Epithelial cell of esophagus (primary cell): ENCODE data around the gene ITPRID2.

Source experiments
- DNase-seq: peaks from one replicate; pipeline ENCODE4 v3.0.0; 2010; ENCODE audit warnings: low read depth
- H3K4me3 ChIP-seq: 2 replicates; pipeline ENCODE4 v1.5.1; 2011; ENCODE audit warnings: mild to moderate bottlenecking, low read length, control low read depth
- CTCF ChIP-seq: IDR thresholded peaks from 2 replicates; pipeline ENCODE4 v1.5.1; 2011; ENCODE audit warnings: low read depth, mild to moderate bottlenecking, low read length, control low read depth, inconsistent platforms; ENCODE audit not compliant: insufficient read depth; ENCODE audit errors: missing control alignments

ITPRID2 gene

GRCh38 chr2:181849601-181850000 is 41.9 kb upstream of the ITPRID2 start:
- DNase-seq: no peak
- H3K4me3 ChIP-seq: no peak overlapping the region
- TF ChIP-seq CTCF: no peak

GRCh38 chr2:181850936-181851560 is 40.5 kb upstream of the ITPRID2 start:
- no peak for DNase-seq
- H3K4me3 ChIP-seq: no peak overlapping the region
- TF ChIP-seq CTCF: no peak

- no peak for DNase-seq
- TF ChIP-seq CTCF: no peak
- H3K4me3 ChIP-seq: no peak overlapping the region
Observed at GRCh38 chr2:181851726-181852125, 39.8 kb upstream of the ITPRID2 start.

- no peak for TF ChIP-seq CTCF
- DNase-seq: no peak
- no peak overlapping the region for H3K4me3 ChIP-seq
Observed at GRCh38 chr2:181853696-181854095, 37.8 kb upstream of the ITPRID2 start.

- peak; percentile 95 for DNase-seq
- no peak for TF ChIP-seq CTCF
- no peak overlapping the region for H3K4me3 ChIP-seq
Observed at GRCh38 chr2:181857483-181857882, 34.0 kb upstream of the ITPRID2 start.

DNA sequence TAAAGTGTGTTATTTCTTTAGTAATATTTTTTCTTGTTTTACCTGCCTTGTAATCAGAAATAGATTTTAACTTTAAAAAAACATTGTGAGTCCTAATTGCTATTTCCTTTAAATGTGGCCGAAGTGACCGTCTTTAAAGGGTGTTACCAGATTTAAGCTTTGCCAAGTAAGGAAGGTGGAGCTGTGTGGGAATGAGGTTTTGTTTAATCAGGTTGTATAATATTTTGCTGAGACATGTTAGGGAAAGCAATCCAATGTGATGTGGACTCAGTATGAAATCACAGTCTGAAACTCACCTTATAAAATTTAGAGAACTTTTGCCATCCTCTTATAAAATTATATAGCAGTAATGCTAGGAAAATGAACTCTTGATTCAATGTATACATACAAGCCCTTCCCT is 32.9 kb upstream of the ITPRID2 start:
- no peak overlapping the region for H3K4me3 ChIP-seq
- TF ChIP-seq CTCF: no peak
- DNase-seq: peak; percentile 78

DNA sequence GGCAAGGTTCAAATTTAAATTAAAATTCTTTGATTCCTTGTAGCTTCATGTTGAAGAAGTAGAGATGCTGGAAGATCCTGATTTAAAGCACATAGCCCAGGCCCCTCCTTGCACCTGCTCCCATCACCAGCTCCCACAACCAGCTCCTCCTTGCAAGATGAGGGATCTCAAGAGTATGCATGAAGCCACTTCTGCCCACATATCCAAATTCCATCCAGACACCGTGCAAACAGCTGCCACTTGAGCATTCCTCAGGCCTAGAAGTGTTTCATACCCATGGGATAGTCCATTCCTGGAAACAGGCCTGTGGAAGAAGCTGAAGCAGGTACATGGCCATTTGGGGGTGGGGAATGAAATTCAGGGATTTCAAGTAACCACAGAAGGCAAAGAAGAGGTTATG is 32.4 kb upstream of the ITPRID2 start:
- DNase-seq: no peak
- no peak overlapping the region for H3K4me3 ChIP-seq
- TF ChIP-seq CTCF: no peak
